ENCODE data around the gene NSUN2.

GRCh38 chr5:6587171-6587570 is 45.7 kb downstream of the NSUN2 start:
- TF ChIP-seq CTCF (IDR thresholded peaks at IDR 0.05): no peak
- TF ChIP-seq POLR2A (IDR thresholded peaks at IDR 0.05): no peak
